Ectodermal cell (in vitro differentiated cells): ENCODE data around the gene CBX6.

Experiments used
- H3K27ac ChIP-seq: 2 replicates; pipeline ENCODE4 v1.7.0; 2013; ENCODE audit warnings: mild to moderate bottlenecking, low read depth, low read length; ENCODE audit not compliant: insufficient read depth, poor library complexity, severe bottlenecking
- H3K27me3 ChIP-seq: 2 replicates; pipeline ENCODE4 v1.7.0; 2013; ENCODE audit warnings: mild to moderate bottlenecking, low read length; ENCODE audit not compliant: insufficient read depth, control insufficient read depth, poor library complexity, severe bottlenecking
- H3K36me3 ChIP-seq: one replicate; pipeline ENCODE4 v1.7.0; 2013; ENCODE audit warnings: low read length; ENCODE audit not compliant: control insufficient read depth, insufficient read depth
- H3K4me1 ChIP-seq: one replicate; pipeline ENCODE4 v1.7.0; 2013; ENCODE audit warnings: low read length; ENCODE audit not compliant: control insufficient read depth, insufficient read depth
- H3K4me3 ChIP-seq: 2 replicates; pipeline ENCODE4 v1.7.0; 2013; ENCODE audit warnings: low read depth, low read length, control low read depth; ENCODE audit not compliant: insufficient read depth
- H3K9me3 ChIP-seq: 2 replicates; pipeline ENCODE4 v1.7.0; 2013; ENCODE audit warnings: mild to moderate bottlenecking, low read length, moderate library complexity; ENCODE audit not compliant: control insufficient read depth
- WGBS, 2 experiments: methylation state at CpG; one replicate each; pipeline ENCODE4 v1.1.7; 2013; ENCODE audit warnings: missing lambda C conversion rate in 2 of 2; 5-methylcytosine and 5-hydroxymethylcytosine counted together

The CBX6 gene

DNA sequence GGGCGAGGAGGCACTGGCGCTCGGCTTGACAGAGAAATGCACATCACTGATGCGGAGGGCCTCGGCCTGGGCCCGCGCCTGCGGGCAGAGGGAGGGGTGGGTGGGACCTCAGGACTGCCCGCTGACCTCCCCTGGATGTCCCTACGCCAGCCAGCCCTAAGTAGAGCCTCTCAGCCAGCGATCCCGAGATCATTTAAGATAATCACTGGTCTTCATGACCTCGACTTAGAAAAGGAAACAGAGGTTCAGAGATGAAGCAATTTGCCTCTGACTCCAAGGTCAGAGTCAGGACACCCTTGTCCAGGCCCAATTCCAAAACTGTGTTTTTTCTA is 4.9 kb downstream of the CBX6 start:
- no peaks in the 10 kb centered on the region for H3K27me3 ChIP-seq
- H3K36me3 ChIP-seq: peaks cover 15% of the 10 kb centered on the region
- peaks cover 27% of the 10 kb centered on the region for H3K4me1 ChIP-seq
- 77 to 78% methylated on average over 13 of the region's 13 CpGs for WGBS, 2 experiments
- no peak overlapping the region for H3K27ac ChIP-seq
- no peaks in the 10 kb centered on the region for H3K9me3 ChIP-seq
- no peak overlapping the region for H3K4me3 ChIP-seq

DNA sequence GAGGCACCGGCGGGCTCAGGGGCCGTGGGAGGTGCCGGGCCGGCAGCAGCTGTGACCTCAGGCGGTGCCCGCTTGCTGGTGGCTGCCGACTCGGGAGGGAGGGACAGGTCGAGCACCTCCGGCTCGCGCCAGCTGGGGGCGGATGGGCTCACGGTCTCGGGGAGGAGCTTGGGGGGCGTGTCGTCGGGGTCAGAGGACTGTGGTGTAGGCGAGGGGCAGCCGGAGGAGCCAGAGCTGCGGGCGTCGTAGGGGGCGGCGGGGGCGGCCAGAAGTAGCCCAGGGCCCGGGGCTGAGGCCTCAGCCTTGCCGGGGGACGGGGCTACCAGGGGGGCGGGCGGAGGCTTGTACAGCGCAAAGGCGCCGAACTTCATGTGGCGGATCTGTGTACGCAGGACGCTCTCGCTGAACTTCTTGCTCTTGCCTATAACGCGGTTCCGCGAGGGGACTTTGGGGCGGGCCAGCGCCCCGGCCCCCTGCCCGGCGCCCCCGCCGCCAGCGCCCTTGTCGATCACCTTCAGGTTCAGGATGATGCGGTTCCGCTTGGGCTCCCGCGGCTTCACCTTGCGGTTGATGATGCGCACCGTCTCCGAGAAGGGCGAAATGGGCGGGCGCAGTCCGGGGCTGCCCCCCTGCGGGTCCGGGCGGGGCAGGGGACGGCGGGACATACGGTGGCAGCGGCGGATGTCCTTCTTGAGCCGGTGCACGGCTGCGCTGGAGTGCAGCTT is 5.5 kb downstream of the CBX6 start:
- peaks cover 15% of the 10 kb centered on the region for H3K36me3 ChIP-seq

DNA sequence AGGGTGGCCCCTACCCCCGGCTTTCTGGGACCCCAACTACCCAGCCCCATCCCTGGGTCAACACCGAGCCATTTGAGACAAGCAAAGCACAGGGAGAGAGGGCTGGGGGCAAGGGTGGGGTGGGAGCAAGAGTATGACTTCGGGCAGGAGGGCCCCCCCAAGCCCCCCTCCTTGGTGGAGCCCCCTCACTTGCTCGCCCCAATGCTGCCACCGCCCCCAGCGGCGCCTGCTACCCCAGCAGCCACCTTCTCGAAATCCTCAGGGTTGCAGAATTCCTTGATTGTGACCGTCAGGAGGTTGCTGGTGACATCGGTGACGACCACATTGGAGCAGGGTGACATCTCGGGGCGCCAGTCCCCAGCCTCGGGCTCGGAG is 6.0 kb downstream of the CBX6 start:
- Histone ChIP-seq H3K27ac (no peak overlapping the region), H3K4me3 (no peak overlapping the region), H3K9me3 (no peaks in the 10 kb centered on the region), H3K4me1 (peaks cover 33% of the 10 kb centered on the region), H3K27me3 (no peaks in the 10 kb centered on the region), H3K36me3 (peaks cover 15% of the 10 kb centered on the region)
- 87 to 90% methylated on average over 15 of the region's 15 CpGs for WGBS, 2 experiments

More for the DNA sequence above, 5.5 kb downstream of the CBX6 start:
- Histone ChIP-seq H3K4me1 (peaks cover 30% of the 10 kb centered on the region), H3K9me3 (no peaks in the 10 kb centered on the region), H3K27me3 (no peaks in the 10 kb centered on the region), H3K27ac (no peak overlapping the region), H3K4me3 (no peak overlapping the region)
- 73% methylated on average over 75 of the region's 75 CpGs for WGBS, 2 experiments

- Histone ChIP-seq H3K4me3 (no peak overlapping the region), H3K27ac (no peak overlapping the region), H3K4me1 (peaks cover 33% of the 10 kb centered on the region), H3K9me3 (no peaks in the 10 kb centered on the region), H3K27me3 (no peaks in the 10 kb centered on the region), H3K36me3 (peaks cover 15% of the 10 kb centered on the region)
- WGBS, 2 experiments: 93 to 94% methylated on average over 20 of the region's 20 CpGs
These were observed 6.6 kb downstream of the CBX6 start for GRCh38 chr22:38865201-38866023.

- 80 to 83% methylated on average over 23 to 24 of the region's 24 CpGs for WGBS, 2 experiments
- peaks cover 41% of the 10 kb centered on the region for H3K4me1 ChIP-seq
- H3K36me3 ChIP-seq: peaks cover 11% of the 10 kb centered on the region
- H3K4me3 ChIP-seq: no peak overlapping the region
- H3K9me3 ChIP-seq: no peaks in the 10 kb centered on the region
- H3K27me3 ChIP-seq: no peaks in the 10 kb centered on the region
- no peak overlapping the region for H3K27ac ChIP-seq
These were observed 7.4 kb downstream of the CBX6 start for GRCh38 chr22:38864361-38865191.

DNA sequence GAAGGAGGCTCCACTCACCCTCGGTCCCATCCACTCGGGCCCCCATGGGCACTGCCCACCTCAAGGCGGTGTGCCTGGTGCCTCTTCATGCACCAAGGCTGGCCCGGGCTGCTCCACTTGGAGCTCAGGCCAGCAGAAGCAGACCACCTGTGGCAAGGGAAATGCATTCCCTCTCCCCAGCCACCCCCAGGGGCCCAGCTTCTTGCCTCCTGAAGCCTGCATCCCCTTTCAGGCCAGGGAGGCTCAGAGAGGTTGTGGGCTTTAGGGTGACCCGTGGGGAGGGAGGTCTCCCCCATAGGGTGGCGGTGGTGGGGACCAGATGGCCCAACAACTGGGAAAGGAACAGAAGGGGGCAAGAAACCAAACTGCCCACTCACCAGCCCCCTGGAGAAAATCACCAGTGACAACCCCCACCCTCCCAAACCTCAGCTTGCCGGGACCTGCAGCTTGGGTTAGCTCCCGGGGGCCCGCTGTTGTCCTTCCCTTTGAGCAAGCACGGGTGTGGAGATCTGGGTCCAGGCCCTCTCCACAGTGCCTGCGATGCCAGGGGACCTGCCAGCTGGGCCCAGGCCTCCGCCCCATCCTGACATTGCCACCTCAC is 8.4 kb downstream of the CBX6 start:
- no peak overlapping the region for H3K4me3 ChIP-seq
- WGBS, 2 experiments: 91% methylated on average over 12 of the region's 12 CpGs
- H3K36me3 ChIP-seq: peaks cover 11% of the 10 kb centered on the region
- H3K9me3 ChIP-seq: no peaks in the 10 kb centered on the region
- peaks cover 39% of the 10 kb centered on the region for H3K4me1 ChIP-seq
- no peaks in the 10 kb centered on the region for H3K27me3 ChIP-seq
- no peak overlapping the region for H3K27ac ChIP-seq

DNA sequence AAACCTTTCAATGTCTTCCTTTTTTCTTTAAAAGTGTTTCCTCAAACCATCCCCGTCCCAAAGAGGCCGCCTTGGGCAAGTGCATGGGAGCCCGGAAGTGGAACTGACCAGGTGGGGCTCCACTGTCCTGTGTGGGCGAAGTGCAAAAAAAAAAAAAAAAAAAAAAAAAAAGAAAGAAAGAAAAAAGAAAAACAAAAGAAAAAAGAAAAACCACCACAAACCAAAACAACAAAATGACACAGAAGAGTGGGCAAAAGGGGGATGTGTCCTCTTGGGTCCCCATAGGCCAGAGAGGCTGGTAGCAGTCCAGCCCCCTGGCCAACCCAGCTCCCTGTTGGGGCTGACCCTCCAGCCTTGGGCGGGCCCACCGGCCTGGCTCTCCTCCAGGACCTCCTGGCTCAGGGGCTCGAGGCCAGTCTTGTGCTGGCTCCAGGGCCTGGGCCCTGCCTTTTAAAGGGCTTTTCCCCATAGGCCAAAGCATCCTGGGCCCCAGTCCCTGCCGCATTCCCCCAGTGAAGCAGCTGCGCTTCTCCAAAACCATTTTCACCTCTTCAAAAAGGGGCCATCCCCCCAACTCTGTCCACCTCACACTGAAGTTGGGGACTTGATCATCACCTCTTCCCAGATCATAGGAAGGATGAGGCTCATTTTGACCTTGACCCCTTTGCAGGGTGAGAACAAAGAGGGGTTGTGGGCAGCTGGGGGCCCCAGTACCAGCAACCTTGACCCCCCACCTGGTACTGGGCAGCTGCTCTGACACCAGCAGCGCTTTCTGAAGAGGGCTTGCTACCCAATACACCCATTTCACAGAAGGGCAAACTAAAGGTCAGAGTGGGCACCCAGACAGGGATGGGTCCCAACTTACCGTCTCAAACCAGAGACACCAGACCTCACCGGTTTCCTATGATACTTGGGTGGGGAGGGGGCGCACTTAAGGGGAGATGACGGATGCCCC is 9.4 kb downstream of the CBX6 start:
- WGBS, 2 experiments: 81% methylated on average over 12 of the region's 14 CpGs
- Histone ChIP-seq H3K27ac (no peak overlapping the region), H3K4me3 (no peak overlapping the region), H3K27me3 (no peaks in the 10 kb centered on the region), H3K9me3 (no peaks in the 10 kb centered on the region), H3K36me3 (peaks cover 11% of the 10 kb centered on the region), H3K4me1 (peaks cover 47% of the 10 kb centered on the region)

- Histone ChIP-seq H3K27ac (no peak overlapping the region), H3K27me3 (no peaks in the 10 kb centered on the region), H3K9me3 (no peaks in the 10 kb centered on the region), H3K4me3 (no peak overlapping the region), H3K36me3 (peaks cover 11% of the 10 kb centered on the region), H3K4me1 (peaks cover 47% of the 10 kb centered on the region)
- WGBS, 2 experiments: 55 to 63% methylated on average over 11 to 12 of the region's 12 CpGs
These were observed 10.1 kb downstream of the CBX6 start for GRCh38 chr22:38861927-38862326.

DNA sequence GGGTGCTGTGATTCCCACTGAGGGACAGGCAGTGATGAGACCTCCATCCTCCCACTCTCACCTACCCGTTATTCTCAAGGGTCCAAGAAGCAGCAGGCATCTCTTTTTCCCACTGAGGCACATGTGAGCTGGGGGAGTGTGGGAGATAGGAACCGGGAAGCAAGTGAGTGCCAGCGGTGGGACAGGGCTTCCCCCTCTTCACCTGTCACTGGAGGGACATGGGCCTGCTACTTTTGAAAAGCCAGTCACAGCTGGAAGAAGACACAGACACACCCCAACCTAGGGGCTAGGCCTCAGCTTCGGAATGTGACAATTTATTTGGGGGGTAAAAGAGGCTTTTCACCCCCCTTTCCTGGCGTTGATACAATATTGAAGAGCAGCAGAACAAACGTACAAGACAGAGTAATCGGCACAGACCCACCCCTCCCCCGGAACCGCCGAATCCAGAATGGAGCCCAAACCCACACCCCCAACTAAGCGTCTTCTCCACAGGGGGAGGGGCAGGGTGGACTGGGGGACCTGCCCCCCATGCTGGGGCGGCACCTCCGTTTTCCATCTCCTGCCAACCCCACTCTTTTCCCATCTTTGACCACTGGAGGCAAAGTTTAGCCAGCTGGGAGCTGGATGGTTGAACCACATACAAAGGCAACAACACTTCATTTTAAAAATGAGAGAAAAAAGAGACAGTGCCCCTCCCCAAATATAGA is 10.7 kb downstream of the CBX6 start:
- Histone ChIP-seq H3K36me3 (peaks cover 10% of the 10 kb centered on the region), H3K27me3 (no peaks in the 10 kb centered on the region), H3K4me1 (peaks cover 45% of the 10 kb centered on the region), H3K27ac (no peak overlapping the region), H3K9me3 (no peaks in the 10 kb centered on the region), H3K4me3 (no peak overlapping the region)
- WGBS, 2 experiments: 45 to 49% methylated on average over 13 of the region's 13 CpGs
